Measurements from ENCODE around the gene CAPN2.

DNA sequence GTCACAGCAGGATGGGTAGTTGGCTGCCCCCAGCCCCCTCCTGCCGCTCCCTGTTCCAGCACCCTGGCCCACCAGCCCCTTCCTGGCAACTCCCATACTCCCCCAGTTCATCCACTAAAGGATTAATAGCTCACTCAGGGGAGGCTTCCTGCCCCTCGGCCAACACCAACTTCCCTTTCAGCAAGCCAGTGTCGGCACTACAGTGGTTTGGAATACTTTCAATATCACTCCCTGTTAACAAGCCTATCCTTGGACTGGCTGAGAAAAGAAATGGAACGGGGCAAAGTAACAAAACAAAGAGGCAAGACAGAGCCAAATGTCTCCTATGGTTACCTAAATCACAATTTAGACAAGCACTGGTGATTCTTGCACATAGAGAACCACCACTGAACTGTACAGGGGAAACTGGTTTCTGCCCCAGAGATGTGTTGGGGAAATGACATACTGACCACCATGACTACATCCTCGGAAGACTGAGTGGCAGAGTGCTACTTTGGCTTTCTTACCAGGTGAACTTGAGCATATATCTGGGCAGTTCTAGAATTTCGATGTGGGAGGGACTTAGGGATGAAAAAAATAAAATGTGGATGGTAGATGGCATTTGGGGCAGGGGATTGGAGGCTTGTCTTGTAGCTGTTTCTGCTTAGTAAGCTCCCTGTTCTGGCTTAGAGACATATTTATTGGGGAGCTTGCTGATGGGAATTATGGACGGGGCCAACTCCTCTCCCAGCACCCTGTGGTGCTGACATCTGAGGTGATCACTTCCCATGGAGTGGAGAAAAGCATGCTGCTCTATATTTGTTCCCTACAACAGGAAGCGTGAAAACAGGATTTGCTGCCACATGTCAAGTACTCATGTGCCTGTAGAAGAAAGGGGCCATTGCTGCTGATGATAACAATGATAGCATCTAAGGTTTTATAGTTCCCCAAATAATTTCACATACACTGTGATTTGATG, 7.1 kb upstream of the CAPN2 start:
- TF ChIP-seq CTCF (IDR thresholded peaks at IDR 0.05; ENCODE audit: insufficient read depth, low read length, poor library complexity, severe bottlenecking), result no peak
- TF ChIP-seq EZH2phosphoT487 (conservative IDR thresholded peaks at IDR 0.05; ENCODE audit: low read length), result no peak

Data from SU-DHL-6 (cell line).